ENCODE measurements around the gene SCGB1A1. TPM values are rescaled to one million over a fixed set of nuclear protein-coding genes. Genes with fewer than 3 reads are reported as not detected.
"Not testable (repeated sequence)": the region's sequence is repeated elsewhere in the genome, so short reads cannot be mapped to it uniquely, and the experiment has no call there.

Gene SCGB1A1
- total and polyA plus RNA-seq, 11 donors, result not detected

DNA sequence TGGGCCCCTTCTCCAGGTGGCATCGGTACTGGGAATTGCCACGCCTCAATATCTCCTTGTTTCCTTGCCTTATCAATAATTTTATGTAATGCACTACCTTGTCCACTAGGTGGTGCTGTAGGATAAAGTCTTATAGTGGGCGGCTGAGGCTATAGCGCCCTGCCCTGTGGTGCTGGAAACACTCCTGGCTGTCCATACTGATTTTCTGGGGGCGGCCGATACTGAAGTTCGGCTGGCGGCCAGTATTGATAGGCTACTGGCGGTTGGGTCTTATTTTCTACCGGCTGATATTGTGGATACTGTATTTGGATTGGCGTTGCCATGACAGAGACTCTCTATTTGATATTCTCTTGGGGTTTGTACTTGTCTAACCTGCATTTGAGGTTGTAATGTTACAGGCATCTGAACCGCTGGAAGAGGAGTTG is 38.0 kb upstream of the SCGB1A1 start:
- intact Hi-C loops (cut with DNase I), result loop anchor here in 1 of 10 donors (10.0 kb wide), 1 partner anchor 484 kb away; no protein-coding TSS in a partner anchor
- H3K36me3 ChIP-seq, H3K9me3 ChIP-seq, H3K27ac ChIP-seq, H3K27me3 ChIP-seq: not testable (repeated sequence)
- WGBS, 4 donors, result 2 to 7% (median 5%) methylated on average over 12 of the region's 12 CpGs
- TF ChIP-seq, protein P1, sequence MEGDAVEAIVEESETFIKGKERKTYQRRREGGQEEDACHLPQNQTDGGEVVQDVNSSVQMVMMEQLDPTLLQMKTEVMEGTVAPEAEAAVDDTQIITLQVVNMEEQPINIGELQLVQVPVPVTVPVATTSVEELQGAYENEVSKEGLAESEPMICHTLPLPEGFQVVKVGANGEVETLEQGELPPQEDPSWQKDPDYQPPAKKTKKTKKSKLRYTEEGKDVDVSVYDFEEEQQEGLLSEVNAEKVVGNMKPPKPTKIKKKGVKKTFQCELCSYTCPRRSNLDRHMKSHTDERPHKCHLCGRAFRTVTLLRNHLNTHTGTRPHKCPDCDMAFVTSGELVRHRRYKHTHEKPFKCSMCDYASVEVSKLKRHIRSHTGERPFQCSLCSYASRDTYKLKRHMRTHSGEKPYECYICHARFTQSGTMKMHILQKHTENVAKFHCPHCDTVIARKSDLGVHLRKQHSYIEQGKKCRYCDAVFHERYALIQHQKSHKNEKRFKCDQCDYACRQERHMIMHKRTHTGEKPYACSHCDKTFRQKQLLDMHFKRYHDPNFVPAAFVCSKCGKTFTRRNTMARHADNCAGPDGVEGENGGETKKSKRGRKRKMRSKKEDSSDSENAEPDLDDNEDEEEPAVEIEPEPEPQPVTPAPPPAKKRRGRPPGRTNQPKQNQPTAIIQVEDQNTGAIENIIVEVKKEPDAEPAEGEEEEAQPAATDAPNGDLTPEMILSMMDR (IDR thresholded peaks at IDR 0.05), result peak; percentile 71 to 94 (median 87)
- Histone ChIP-seq H3K4me3 (peak overlapping the region in 4 of 12 donors; percentile 6 to 35 (median 25)), H3K4me1 (peaks cover 0 to 12% (median 4%) of the 10 kb centered on the region in 12 donors)
- peak; percentile 64 to 80 (median 78) for ATAC-seq
- DNase-seq, result peak in 4 of 5 donors; percentile 39 to 55 (median 50)

DNA sequence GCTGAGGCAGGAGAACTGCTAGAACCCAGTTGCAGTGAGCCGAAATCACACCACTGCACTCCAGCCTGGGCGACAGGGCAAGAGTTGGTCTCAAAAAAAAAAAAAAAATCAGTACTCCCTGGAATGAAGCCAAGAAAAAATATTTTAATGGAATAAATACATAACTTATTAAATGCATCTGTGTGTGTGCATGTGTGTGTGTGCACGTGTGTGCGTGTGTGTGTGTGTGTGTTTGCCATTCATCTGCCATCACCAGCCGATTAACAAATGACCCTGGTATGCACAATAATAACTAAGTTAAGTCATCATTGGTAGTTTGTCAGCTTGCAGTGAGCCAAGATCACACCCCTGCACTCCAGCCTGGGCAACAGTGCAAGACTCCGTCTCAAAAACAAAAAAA is 35.0 kb upstream of the SCGB1A1 start:
- Histone ChIP-seq H3K9me3 (no peaks in the 10 kb centered on the region), H3K4me1 (peaks cover 0 to 9% (median 2%) of the 10 kb centered on the region in 12 donors), H3K27ac (no peak overlapping the region), H3K36me3 (no peaks in the 10 kb centered on the region), H3K27me3 (no peaks in the 10 kb centered on the region), H3K4me3 (no peak overlapping the region)
- DNase-seq (no peak), ATAC-seq (no peak)
- intact Hi-C loops (cut with DNase I), result loop anchor here in 1 of 10 donors (10.0 kb wide), 1 partner anchor 481 kb away; no protein-coding TSS in a partner anchor
- 72 to 88% (median 83%) methylated on average over 6 of the region's 6 CpGs for WGBS, 4 donors
- no peak for TF ChIP-seq POLR2A (IDR thresholded peaks at IDR 0.05)
- TF ChIP-seq, protein P1 (IDR thresholded peaks at IDR 0.05), result no peak

DNA sequence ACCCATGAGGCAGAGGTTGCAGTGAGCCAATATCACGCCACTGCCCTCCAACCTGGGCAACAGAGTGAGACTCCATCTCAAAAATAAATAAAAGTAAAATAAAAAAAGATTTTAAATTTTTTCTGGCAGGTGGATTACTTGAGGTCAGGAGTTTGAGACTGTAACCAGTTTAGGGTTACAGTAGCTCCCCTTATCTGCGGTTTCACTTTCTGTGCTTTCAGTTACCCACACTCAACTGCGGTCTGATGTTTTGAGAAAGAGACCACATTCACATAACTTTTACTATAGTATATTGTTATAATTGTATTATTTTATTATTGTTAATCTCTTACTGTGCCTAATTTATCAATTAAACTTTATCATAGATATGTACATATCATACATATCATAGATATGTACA is 32.8 kb upstream of the SCGB1A1 start:
- not testable (repeated sequence) for H3K9me3 ChIP-seq, H3K27me3 ChIP-seq, H3K27ac ChIP-seq, DNase-seq, H3K4me1 ChIP-seq, ATAC-seq, H3K36me3 ChIP-seq, H3K4me3 ChIP-seq
- intact Hi-C loops (cut with DNase I), result loop anchor here in 1 of 10 donors (10.0 kb wide), 1 partner anchor 479 kb away; no protein-coding TSS in a partner anchor
- WGBS, 4 donors, result 88 to 95% (median 91%) methylated on average over 3 of the region's 3 CpGs

DNA sequence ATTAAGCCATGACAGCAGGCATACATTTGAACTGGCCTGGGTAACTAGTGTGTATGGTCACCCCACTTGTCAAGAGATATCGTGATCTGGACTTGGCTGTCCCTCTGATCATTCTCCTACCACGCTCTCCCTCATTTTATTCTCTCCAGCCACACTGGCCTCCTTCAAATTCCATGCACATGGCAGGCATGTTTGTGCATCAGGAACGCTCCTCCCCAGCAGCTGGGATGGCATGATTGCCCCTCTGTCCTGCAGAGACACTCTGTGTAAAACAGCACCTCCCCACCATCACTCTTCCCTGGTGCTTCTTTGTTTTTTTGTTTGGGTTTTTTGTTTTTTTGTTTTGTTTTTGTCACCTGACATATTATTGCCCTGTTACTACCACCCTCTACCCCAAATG is 31.5 kb upstream of the SCGB1A1 start:
- ATAC-seq (no peak), DNase-seq (no peak)
- intact Hi-C loops (cut with DNase I), result loop anchor here in 1 of 10 donors (10.0 kb wide), 1 partner anchor 477 kb away; no protein-coding TSS in a partner anchor
- Histone ChIP-seq H3K27me3 (no peaks in the 10 kb centered on the region), H3K36me3 (no peaks in the 10 kb centered on the region), H3K4me3 (no peak overlapping the region), H3K4me1 (no peaks in the 10 kb centered on the region), H3K9me3 (no peaks in the 10 kb centered on the region), H3K27ac (no peak overlapping the region)
- WGBS, 4 donors, result 88 to 93% (median 92%) methylated on average over 3 of the region's 3 CpGs
- TF ChIP-seq, protein P1 (IDR thresholded peaks at IDR 0.05), result no peak
- no peak for TF ChIP-seq POLR2A (IDR thresholded peaks at IDR 0.05)

DNA sequence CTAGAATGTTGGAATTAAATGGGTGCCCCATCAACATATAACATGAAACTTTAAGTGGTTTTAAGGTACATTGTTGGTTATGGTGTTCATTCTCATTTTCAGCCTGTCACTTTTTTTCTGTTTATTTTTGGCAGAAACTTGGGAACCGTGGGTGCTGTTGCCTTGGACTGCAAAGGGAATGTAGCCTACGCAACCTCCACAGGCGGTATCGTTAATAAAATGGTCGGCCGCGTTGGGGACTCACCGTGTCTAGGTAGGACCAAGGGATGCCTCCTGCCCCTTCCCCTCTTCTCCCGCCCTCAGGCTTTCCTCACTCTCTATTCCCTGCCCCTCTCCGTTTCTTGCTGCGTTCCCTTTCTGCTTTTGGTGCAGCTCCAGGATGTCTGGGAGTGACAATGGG is 29.8 kb upstream of the SCGB1A1 start:
- H3K27ac ChIP-seq, result no peak overlapping the region
- H3K36me3 ChIP-seq, result no peaks in the 10 kb centered on the region
- H3K4me3 ChIP-seq, result no peak overlapping the region
- no peak for ATAC-seq
- TF ChIP-seq, protein P1 (IDR thresholded peaks at IDR 0.05), result no peak
- TF ChIP-seq POLR2A (IDR thresholded peaks at IDR 0.05), result no peak
- WGBS, 4 donors, result 83 to 86% (median 83%) methylated on average over 11 of the region's 11 CpGs
- intact Hi-C loops (cut with DNase I), result loop anchor here in 1 of 10 donors (10.0 kb wide), 1 partner anchor 476 kb away; no protein-coding TSS in a partner anchor
- DNase-seq, result no peak
- H3K4me1 ChIP-seq, result no peaks in the 10 kb centered on the region
- H3K27me3 ChIP-seq, result no peaks in the 10 kb centered on the region
- no peaks in the 10 kb centered on the region for H3K9me3 ChIP-seq
